Measurements from ENCODE around the gene FBXO17. TPM values are rescaled to one million over a fixed set of nuclear protein-coding genes. Genes with fewer than 3 reads are reported as not detected.

FBXO17 gene
- total and polyA plus RNA-seq, 2 of the 13 experiments (the other 11 are each of a cell fraction or from before 2014, with no cell fraction given), result 22.1 to 58.7 TPM

DNA sequence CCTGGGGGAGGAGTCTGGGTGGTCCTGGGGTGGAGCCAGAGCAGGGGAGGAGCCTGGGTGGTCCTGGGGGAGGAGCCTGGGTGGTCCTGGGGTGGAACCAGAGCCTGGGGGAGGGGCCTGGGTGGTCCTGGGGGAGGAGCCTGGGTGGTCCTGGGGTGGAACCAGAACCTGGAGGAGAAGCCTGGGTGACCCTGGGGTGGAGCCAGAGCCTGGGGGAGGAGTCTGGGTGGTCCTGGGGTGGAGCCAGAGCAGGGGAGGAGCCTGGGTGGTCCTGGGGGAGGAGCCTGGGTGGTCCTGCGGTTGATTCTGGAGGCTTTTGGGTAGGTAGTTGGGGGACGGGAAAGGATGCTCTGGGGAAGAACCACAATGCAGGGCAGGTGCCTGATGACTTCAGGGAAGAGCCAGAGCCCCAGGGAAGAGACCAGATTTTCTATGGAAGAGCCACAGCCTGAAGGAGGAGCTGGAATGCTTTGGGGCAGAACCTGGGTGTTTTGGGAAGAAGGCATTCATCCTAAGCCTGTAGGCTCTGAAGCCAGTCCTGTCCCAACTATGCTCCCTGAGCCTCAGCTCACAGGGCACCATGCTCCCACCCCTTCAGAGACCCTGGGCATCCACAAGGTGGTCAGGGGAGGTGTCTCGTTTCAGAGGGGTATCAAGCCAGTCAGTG lies 29.8 kb downstream of the FBXO17 start:
- Histone ChIP-seq H3K9me3 (ENCODE audit: low read length) (no peaks in the 10 kb centered on the region), H4K20me1 (ENCODE audit: insufficient read depth, low read length) (0 out of 2 replicates have a peak, but pooled peaks cover 2% of the 10 kb centered on the region), H3K4me1 (ENCODE audit: insufficient read depth, low read length) (no peaks in the 10 kb centered on the region), H3K4me3 (replicated peaks in 1 of 3; ENCODE audit: insufficient read depth in 1 of 3, low read depth in 2 of 3, low read length in 3 of 3) (no peak overlapping the region), H3K4me2 (ENCODE audit: low read depth, low read length) (no peak overlapping the region), H2AFZ (ENCODE audit: low read length) (no peak overlapping the region), H3K27ac (ENCODE audit: extremely low read length, insufficient read depth, low read length) (no peak overlapping the region), H3K9ac (ENCODE audit: insufficient read depth, low read depth, low read length) (no peak overlapping the region), H3K36me3 (replicated peaks in 1 of 2; ENCODE audit: control insufficient read depth in 1 of 2, insufficient read depth in 2 of 2, low read length in 2 of 2) (peaks cover 14 to 33% of the 10 kb centered on the region in 2 experiments), H3K79me2 (ENCODE audit: insufficient read depth, low read length) (no peaks in the 10 kb centered on the region), H3K27me3 (ENCODE audit: control insufficient read depth in 1 of 2, insufficient read depth in 2 of 2, low read length in 2 of 2) (no peaks in the 10 kb centered on the region)
- TF ChIP-seq PATZ1 (CRISPR knock-in tag; IDR thresholded peaks at IDR 0.05) (no peak), KDM5B (CRISPR knock-in tag; IDR thresholded peaks at IDR 0.05; ENCODE audit: borderline replicate concordance) (0 out of 2 replicates have a peak, but pooled peaks have one; percentile 16), ZBTB39 (CRISPR knock-in tag; IDR thresholded peaks at IDR 0.05) (no peak)
- TF ChIP-seq, protein P1, sequence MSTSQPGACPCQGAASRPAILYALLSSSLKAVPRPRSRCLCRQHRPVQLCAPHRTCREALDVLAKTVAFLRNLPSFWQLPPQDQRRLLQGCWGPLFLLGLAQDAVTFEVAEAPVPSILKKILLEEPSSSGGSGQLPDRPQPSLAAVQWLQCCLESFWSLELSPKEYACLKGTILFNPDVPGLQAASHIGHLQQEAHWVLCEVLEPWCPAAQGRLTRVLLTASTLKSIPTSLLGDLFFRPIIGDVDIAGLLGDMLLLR (CRISPR knock-in tag; IDR thresholded peaks at IDR 0.05), result 0 out of 2 replicates have a peak, but pooled peaks have one; percentile 18
- no peak for FAIRE-seq
- in situ Hi-C loops (cut with HindIII; ENCODE audit: extremely low pct_ligation_motif_present, low pct_unique_long_range_greater_than_20kb), result no loop called here
- ChIA-PET CTCF (ENCODE audit: low intra/inter-chr PET ratio, low total read pairs) (no interaction called here), POLR2A (interaction anchor here (0.7 kb wide), 1 partner anchor 1648 kb away, joined by 3 read pairs; no protein-coding TSS in a partner anchor)
- DNase-seq (ENCODE audit: low spot score), result no peak
- WGBS (ENCODE audit: low lambda C conversion rate), result 93% methylated on average over 2 of the region's 3 CpGs
- ATAC-seq, result peak; percentile 20
- BruUV-seq (replicated peaks), result no TSS peak
- intact Hi-C loops (cut with micrococcal nuclease; ENCODE audit: unreplicated experiment), result no loop called here
